Left lung (tissue), 10 donors: ENCODE results near the gene A2ML1. TPM values are rescaled to one million over a fixed set of nuclear protein-coding genes. Genes with fewer than 3 reads are reported as not detected.
A peak's percentile ranks its signal among the peaks of the same experiment; 100 is the strongest.
"Not testable (repeated sequence)": the region's sequence is repeated elsewhere in the genome, so short reads cannot be mapped to it uniquely, and the experiment has no call there.

Source experiments
- ATAC-seq: fragments of 200-7000 bp; cut with Tn5 transposase; one replicate; pipeline ENCODE4 v1.9.1; 2020; ENCODE audit warnings: moderate library complexity
- DNase-seq, 4 donors: peaks; one replicate each; pipeline ENCODE4 v3.0.0-alpha.2; 2013 to 2020
- H3K27ac ChIP-seq, 2 donors: fragments of 200-600 bp; sonication (generic) in 1 of 2; one replicate each; pipeline versions ENCODE4 v1.5.0 to v1.8.0; 2020 to 2021
- H3K27me3 ChIP-seq, 2 donors: fragments of 200-600 bp; sonication (generic) in 1 of 2; one replicate each; pipeline versions ENCODE4 v1.5.0 to v1.8.0; 2020 to 2021
- H3K36me3 ChIP-seq, 2 donors: fragments of 200-600 bp; sonication (generic) in 1 of 2; one replicate each; pipeline versions ENCODE4 v1.5.0 to v1.8.0; 2020 to 2021
- H3K4me1 ChIP-seq, 2 donors: fragments of 200-600 bp; one replicate each; pipeline ENCODE4 v1.8.0; 2021
- H3K4me3 ChIP-seq, 2 donors: fragments of 200-600 bp; sonication (generic) in 1 of 2; one replicate each; pipeline versions ENCODE4 v1.5.0 to v1.8.0; 2020 to 2021; ENCODE audit warnings: mild to moderate bottlenecking in 1 of 2
- H3K9me3 ChIP-seq, 2 donors: fragments of 200-600 bp; sonication (generic) in 1 of 2; one replicate each; pipeline versions ENCODE4 v1.5.0 to v1.8.0; 2020 to 2021
- CTCF ChIP-seq, 2 donors: fragments of 200-600 bp; sonication (generic) in 1 of 2; IDR thresholded peaks; one replicate each; pipeline versions ENCODE4 v1.5.0 to v1.8.0; 2021; ENCODE audit warnings: antibody characterized with exemption in 2 of 2
- intact Hi-C, 2 donors: fragments of 100-400 bp; cut with DNase I; formaldehyde crosslinking; loops; one replicate each; pipeline versions ENCODE4 v1.11.2 to v1.14.2; 2022
- polyA plus RNA-seq, 6 donors: library from polyadenylated mRNA; unstranded; fragments of 120-200 nt; gene quantifications; one replicate each; pipeline ENCODE4 v1.2.1, GENCODE V29; 2013; ENCODE audit not compliant: insufficient read length in 6 of 6
- total RNA-seq, 2 donors: library from RNA; stranded (reverse); fragmentation: NEBNext Ultra II Directional; extraction: Animal tissue kit (Norgen Biotek cat#: 25700); gene quantifications; one replicate each; pipeline ENCODE4 v1.2.1, GENCODE V29; 2021
- donor health status: DM: no; HTN: yes; CAD: no.
- donor health status: DM: no; HTN: no; CAD: no.

A2ML1 gene
- total and polyA plus RNA-seq, 8 donors = 0.72 to 0.94 (median 0.89) TPM; not detected in 2

- no peak for ATAC-seq
- Histone ChIP-seq H3K4me3 (no peak overlapping the region), H3K4me1 (no peaks in the 10 kb centered on the region)
Measured at GRCh38 chr12:8816448-8817050, 5.9 kb upstream of the A2ML1 start.

GRCh38 chr12:8817856-8818255, 4.6 kb upstream of the A2ML1 start:
- H3K4me1 ChIP-seq = no peaks in the 10 kb centered on the region
- no peak overlapping the region for H3K4me3 ChIP-seq
- ATAC-seq = no peak
- no peaks in the 10 kb centered on the region for H3K27me3 ChIP-seq
- H3K9me3 ChIP-seq = no peaks in the 10 kb centered on the region
- no peak overlapping the region for H3K27ac ChIP-seq
- no peaks in the 10 kb centered on the region for H3K36me3 ChIP-seq
- TF ChIP-seq CTCF (IDR thresholded peaks at IDR 0.05) = no peak
- DNase-seq = no peak
- intact Hi-C loops = no loop called here

More at GRCh38 chr12:8816448-8817050, 5.9 kb upstream of the A2ML1 start:
- Histone ChIP-seq H3K27me3 (no peaks in the 10 kb centered on the region), H3K36me3 (no peaks in the 10 kb centered on the region), H3K27ac (peak overlapping the region in 1 of 2 donors; percentile 33), H3K9me3 (no peaks in the 10 kb centered on the region)
- intact Hi-C loops = no loop called here
- DNase-seq = no peak
- TF ChIP-seq CTCF (IDR thresholded peaks at IDR 0.05) = no peak

- Histone ChIP-seq H3K27ac (no peak overlapping the region), H3K9me3 (no peaks in the 10 kb centered on the region), H3K4me1 (no peaks in the 10 kb centered on the region), H3K27me3 (no peaks in the 10 kb centered on the region), H3K4me3 (no peak overlapping the region), H3K36me3 (no peaks in the 10 kb centered on the region)
- no peak for TF ChIP-seq CTCF (IDR thresholded peaks at IDR 0.05)
- ATAC-seq (no peak), DNase-seq (no peak)
- intact Hi-C loops = no loop called here
Measured at GRCh38 chr12:8818526-8818925, 3.9 kb upstream of the A2ML1 start.

- Histone ChIP-seq H3K9me3 (no peaks in the 10 kb centered on the region), H3K27ac (no peak overlapping the region), H3K4me3 (no peak overlapping the region), H3K27me3 (no peaks in the 10 kb centered on the region), H3K36me3 (no peaks in the 10 kb centered on the region), H3K4me1 (no peaks in the 10 kb centered on the region)
- ATAC-seq (peak; percentile 80), DNase-seq (peak in 1 of 4 donors; percentile 13)
- TF ChIP-seq CTCF (IDR thresholded peaks at IDR 0.05) = no peak
- intact Hi-C loops = no loop called here
Measured at GRCh38 chr12:8819666-8819980, 2.8 kb upstream of the A2ML1 start.

DNA sequence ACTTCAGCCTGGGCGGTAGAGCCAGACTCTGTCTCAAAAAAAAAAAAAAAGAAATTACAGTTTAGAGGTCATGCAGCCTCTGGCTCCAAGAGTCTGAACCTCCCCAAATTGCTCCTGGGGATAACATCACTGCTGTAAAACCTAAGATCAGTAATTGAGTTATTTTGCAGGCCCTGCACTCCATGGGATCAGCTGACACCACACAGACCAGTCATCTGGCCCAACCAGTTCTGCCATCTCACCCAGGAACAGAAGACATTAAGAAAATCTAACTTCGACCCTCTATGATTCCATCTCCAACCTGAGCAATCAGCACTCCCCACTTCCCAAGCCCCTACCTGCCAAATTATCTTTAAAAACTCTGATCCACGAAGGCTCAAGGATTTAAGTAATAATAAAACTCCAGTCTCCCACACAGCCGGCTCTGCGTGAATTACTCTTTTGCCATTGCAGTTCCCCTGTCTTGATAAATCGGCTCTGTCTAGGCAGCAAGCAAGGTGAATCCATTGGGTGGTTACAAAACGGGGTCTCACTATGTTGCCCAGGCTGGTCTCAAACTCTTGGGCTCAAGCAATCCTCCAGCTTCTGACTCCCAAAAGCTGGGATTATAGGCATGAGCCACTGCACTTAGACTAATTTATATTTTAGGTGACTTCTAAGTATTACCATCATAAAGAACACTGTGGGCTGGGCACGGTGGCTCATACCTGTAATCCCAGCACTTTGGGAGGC, 1.6 kb upstream of the A2ML1 start:
- not testable (repeated sequence) for H3K36me3 ChIP-seq, ATAC-seq
- intact Hi-C loops = loop anchor here in 1 of 2 donors (5.0 kb wide), 1 partner anchor 139 kb away; no protein-coding TSS in a partner anchor

More for the DNA sequence above, 1.6 kb upstream of the A2ML1 start:
- not testable (repeated sequence) for H3K4me1 ChIP-seq, DNase-seq, H3K4me3 ChIP-seq, H3K9me3 ChIP-seq, H3K27ac ChIP-seq, H3K27me3 ChIP-seq
